ENCODE results near the gene TYK2. TPM values are rescaled to one million over a fixed set of nuclear protein-coding genes. Genes with fewer than 3 reads are reported as not detected.

TYK2 gene
- total and polyA plus RNA-seq, 2 of the 13 experiments (the other 11 are each of a cell fraction or from before 2014, with no cell fraction given), result 38.8 to 60.1 TPM

DNA sequence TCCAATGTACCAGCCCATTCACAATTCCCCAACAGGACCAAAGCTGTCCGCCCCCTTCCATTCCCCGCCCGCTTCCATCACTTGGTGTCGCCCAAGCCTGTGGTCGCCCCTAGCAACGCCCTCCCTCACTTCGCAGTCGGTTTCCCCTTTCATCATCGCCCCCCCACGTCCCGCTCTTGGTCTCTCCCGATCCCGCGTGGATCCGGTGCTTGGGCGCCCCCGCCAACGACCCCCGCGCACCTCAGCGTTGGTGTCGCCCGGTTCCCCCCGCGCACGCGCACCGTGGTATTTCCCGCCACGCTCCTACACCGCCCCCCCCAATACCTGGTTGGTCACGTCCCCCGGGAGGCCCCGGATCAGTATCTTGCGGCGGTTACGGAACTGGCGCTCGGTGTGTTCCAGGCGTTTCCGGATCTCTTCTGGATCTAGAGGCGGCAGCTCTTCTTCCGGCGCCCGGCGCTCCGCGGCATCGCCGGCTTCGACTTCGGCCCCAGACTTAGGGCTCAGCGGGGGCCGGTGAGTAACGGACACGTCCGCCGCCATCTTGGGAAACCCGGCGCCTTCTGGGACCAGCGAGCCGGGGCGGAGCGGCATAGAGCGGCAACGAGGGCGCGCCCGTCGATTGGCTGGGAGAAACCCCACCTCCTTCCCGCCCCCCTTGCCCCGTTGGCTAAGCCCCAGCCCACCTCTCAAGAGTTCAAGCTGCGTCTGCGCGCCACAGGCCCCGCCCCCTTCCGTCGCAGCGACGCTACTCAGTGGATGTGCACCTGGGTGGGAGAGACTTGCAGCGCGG is 47.2 kb downstream of the TYK2 start, which contains the start of gene RAVER1 (continued):
- no peak; the same call in 1 of the 2 replicates for TF ChIP-seq ZNF674 (CRISPR knock-in tag; IDR thresholded peaks at IDR 0.05; ENCODE audit: low read depth)
- TF ChIP-seq, protein P1, sequence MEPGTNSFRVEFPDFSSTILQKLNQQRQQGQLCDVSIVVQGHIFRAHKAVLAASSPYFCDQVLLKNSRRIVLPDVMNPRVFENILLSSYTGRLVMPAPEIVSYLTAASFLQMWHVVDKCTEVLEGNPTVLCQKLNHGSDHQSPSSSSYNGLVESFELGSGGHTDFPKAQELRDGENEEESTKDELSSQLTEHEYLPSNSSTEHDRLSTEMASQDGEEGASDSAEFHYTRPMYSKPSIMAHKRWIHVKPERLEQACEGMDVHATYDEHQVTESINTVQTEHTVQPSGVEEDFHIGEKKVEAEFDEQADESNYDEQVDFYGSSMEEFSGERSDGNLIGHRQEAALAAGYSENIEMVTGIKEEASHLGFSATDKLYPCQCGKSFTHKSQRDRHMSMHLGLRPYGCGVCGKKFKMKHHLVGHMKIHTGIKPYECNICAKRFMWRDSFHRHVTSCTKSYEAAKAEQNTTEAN (CRISPR knock-in tag; conservative IDR thresholded peaks at IDR 0.05), result no peak
- TF ChIP-seq, protein P2, sequence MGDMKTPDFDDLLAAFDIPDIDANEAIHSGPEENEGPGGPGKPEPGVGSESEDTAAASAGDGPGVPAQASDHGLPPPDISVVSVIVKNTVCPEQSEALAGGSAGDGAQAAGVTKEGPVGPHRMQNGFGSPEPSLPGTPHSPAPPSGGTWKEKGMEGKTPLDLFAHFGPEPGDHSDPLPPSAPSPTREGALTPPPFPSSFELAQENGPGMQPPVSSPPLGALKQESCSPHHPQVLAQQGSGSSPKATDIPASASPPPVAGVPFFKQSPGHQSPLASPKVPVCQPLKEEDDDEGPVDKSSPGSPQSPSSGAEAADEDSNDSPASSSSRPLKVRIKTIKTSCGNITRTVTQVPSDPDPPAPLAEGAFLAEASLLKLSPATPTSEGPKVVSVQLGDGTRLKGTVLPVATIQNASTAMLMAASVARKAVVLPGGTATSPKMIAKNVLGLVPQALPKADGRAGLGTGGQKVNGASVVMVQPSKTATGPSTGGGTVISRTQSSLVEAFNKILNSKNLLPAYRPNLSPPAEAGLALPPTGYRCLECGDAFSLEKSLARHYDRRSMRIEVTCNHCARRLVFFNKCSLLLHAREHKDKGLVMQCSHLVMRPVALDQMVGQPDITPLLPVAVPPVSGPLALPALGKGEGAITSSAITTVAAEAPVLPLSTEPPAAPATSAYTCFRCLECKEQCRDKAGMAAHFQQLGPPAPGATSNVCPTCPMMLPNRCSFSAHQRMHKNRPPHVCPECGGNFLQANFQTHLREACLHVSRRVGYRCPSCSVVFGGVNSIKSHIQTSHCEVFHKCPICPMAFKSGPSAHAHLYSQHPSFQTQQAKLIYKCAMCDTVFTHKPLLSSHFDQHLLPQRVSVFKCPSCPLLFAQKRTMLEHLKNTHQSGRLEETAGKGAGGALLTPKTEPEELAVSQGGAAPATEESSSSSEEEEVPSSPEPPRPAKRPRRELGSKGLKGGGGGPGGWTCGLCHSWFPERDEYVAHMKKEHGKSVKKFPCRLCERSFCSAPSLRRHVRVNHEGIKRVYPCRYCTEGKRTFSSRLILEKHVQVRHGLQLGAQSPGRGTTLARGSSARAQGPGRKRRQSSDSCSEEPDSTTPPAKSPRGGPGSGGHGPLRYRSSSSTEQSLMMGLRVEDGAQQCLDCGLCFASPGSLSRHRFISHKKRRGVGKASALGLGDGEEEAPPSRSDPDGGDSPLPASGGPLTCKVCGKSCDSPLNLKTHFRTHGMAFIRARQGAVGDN (CRISPR knock-in tag; IDR thresholded peaks at IDR 0.05), result peak; percentile 76
- TF ChIP-seq ZNF234 (CRISPR knock-in tag; conservative IDR thresholded peaks at IDR 0.05), result peak; percentile 44; the same call in 1 of the 2 replicates
- TF ChIP-seq ZNF362 (CRISPR knock-in tag; IDR thresholded peaks at IDR 0.05; ENCODE audit: borderline replicate concordance), result no peak
- TF ChIP-seq, protein P3, sequence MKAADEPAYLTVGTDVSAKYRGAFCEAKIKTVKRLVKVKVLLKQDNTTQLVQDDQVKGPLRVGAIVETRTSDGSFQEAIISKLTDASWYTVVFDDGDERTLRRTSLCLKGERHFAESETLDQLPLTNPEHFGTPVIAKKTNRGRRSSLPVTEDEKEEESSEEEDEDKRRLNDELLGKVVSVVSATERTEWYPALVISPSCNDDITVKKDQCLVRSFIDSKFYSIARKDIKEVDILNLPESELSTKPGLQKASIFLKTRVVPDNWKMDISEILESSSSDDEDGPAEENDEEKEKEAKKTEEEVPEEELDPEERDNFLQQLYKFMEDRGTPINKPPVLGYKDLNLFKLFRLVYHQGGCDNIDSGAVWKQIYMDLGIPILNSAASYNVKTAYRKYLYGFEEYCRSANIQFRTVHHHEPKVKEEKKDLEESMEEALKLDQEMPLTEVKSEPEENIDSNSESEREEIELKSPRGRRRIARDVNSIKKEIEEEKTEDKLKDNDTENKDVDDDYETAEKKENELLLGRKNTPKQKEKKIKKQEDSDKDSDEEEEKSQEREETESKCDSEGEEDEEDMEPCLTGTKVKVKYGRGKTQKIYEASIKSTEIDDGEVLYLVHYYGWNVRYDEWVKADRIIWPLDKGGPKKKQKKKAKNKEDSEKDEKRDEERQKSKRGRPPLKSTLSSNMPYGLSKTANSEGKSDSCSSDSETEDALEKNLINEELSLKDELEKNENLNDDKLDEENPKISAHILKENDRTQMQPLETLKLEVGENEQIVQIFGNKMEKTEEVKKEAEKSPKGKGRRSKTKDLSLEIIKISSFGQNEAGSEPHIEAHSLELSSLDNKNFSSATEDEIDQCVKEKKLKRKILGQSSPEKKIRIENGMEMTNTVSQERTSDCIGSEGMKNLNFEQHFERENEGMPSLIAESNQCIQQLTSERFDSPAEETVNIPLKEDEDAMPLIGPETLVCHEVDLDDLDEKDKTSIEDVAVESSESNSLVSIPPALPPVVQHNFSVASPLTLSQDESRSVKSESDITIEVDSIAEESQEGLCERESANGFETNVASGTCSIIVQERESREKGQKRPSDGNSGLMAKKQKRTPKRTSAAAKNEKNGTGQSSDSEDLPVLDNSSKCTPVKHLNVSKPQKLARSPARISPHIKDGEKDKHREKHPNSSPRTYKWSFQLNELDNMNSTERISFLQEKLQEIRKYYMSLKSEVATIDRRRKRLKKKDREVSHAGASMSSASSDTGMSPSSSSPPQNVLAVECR (CRISPR knock-in tag; IDR thresholded peaks at IDR 0.05; ENCODE audit: borderline replicate concordance), result peak; percentile 84
- peak; percentile 71 for TF ChIP-seq RFX3 (CRISPR knock-in tag; IDR thresholded peaks at IDR 0.05)
- TF ChIP-seq ZNF569 (CRISPR knock-in tag; IDR thresholded peaks at IDR 0.05; ENCODE audit: borderline replicate concordance), result 0 out of 2 replicates have a peak, but pooled peaks have one; percentile 8
- TF ChIP-seq ZNF773 (CRISPR knock-in tag; IDR thresholded peaks at IDR 0.05; ENCODE audit: borderline replicate concordance), result no peak
- TF ChIP-seq ELF3 (CRISPR knock-in tag; IDR thresholded peaks at IDR 0.05), result peak; percentile 41; the same call in 1 of the 2 replicates
- peak; percentile 52; the same call in 1 of the 2 replicates for TF ChIP-seq SAFB2 (CRISPR knock-in tag; IDR thresholded peaks at IDR 0.05; ENCODE audit: borderline replicate concordance, low read depth)
- TF ChIP-seq ZC3H4 (CRISPR knock-in tag; IDR thresholded peaks at IDR 0.05; ENCODE audit: borderline replicate concordance), result no peak
- TF ChIP-seq ATF1 (CRISPR knock-in tag; IDR thresholded peaks at IDR 0.05), result no peak
- TF ChIP-seq TRAFD1 (CRISPR knock-in tag; IDR thresholded peaks at IDR 0.05; ENCODE audit: borderline replicate concordance), result 0 out of 2 replicates have a peak, but pooled peaks have one; percentile 71
